Ascending aorta (tissue), 2 donors: ENCODE measurements around the gene SLC30A7. TPM values are rescaled to one million over a fixed set of nuclear protein-coding genes. Genes with fewer than 3 reads are reported as not detected.
"Not testable (repeated sequence)": the region's sequence is repeated elsewhere in the genome, so short reads cannot be mapped to it uniquely, and the experiment has no call there.

Experiments
- DNase-seq, 2 donors: peaks; one replicate each; pipeline ENCODE4 v3.0.0-alpha.2; 2019; ENCODE audit warnings: low spot score in 2 of 2
- H3K27ac ChIP-seq, 2 donors: fragments of 200-600 bp; sonication (generic); one replicate each; pipeline ENCODE4 v1.5.1; 2016 to 2017; ENCODE audit warnings: mild to moderate bottlenecking in 1 of 2
- H3K27me3 ChIP-seq: fragments of 200-600 bp; sonication (generic); one replicate; pipeline ENCODE4 v1.5.1; 2017
- H3K36me3 ChIP-seq, 2 donors: fragments of 200-600 bp; sonication (generic); one replicate each; pipeline ENCODE4 v1.5.1; 2016
- H3K4me1 ChIP-seq, 2 donors: fragments of 200-600 bp; sonication (generic); one replicate each; pipeline ENCODE4 v1.5.1; 2016 to 2017; ENCODE audit warnings: mild to moderate bottlenecking in 1 of 2
- H3K4me3 ChIP-seq, 2 donors: fragments of 200-600 bp; sonication (generic); one replicate each; pipeline ENCODE4 v1.5.1; 2016 to 2017; ENCODE audit warnings: mild to moderate bottlenecking in 1 of 2
- H3K9me3 ChIP-seq, 2 donors: fragments of 200-600 bp; sonication (generic); one replicate each; pipeline ENCODE4 v1.5.1; 2016
- intact Hi-C: fragments of 100-400 bp; cut with DNase I; formaldehyde crosslinking; loops from one replicate; pipeline ENCODE4 v1.15.1; 2023
- total RNA-seq: library from RNA; depleted of rRNA; stranded (reverse); fragments of >200 nt; gene quantifications from one replicate; pipeline ENCODE4 v1.1.0, GENCODE V29; 2016
- TF ChIP-seq, protein P1 (sequence below), 3 experiments: fragments of 200-600 bp in 2 of 3; fragments of 450-650 bp in 1 of 3; sonication (generic) in 2 of 3; IDR thresholded peaks; one replicate each; pipeline ENCODE4 v1.5.1; 2016 to 2019; ENCODE audit warnings: antibody characterized with exemption in 3 of 3, mild to moderate bottlenecking in 1 of 3, moderate library complexity in 1 of 3

SLC30A7 gene
- total RNA-seq, 1 donor from 2014 or later: 12.1 TPM

DNA sequence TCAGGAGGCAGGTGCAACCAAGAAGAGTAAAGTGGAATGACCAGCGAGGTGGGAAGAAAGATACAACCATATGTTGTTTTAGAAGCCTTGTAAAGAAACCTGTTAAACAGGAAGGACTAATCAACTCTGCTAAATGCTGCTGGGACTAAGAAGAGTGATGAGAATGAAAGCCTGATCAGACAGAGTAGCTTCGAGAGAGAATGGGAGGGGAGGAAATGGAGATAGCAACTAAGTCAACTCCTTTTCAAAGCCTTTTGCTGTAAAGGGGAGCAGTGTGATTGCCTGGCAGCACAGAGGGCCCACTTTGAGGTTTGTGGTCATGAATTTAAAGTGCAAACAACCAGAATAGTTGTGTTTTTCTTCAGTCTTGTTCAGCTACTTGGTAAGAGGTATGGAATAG lies 31.4 kb downstream of the SLC30A7 start:
- H3K27ac ChIP-seq: no peak overlapping the region
- TF ChIP-seq, protein P1, sequence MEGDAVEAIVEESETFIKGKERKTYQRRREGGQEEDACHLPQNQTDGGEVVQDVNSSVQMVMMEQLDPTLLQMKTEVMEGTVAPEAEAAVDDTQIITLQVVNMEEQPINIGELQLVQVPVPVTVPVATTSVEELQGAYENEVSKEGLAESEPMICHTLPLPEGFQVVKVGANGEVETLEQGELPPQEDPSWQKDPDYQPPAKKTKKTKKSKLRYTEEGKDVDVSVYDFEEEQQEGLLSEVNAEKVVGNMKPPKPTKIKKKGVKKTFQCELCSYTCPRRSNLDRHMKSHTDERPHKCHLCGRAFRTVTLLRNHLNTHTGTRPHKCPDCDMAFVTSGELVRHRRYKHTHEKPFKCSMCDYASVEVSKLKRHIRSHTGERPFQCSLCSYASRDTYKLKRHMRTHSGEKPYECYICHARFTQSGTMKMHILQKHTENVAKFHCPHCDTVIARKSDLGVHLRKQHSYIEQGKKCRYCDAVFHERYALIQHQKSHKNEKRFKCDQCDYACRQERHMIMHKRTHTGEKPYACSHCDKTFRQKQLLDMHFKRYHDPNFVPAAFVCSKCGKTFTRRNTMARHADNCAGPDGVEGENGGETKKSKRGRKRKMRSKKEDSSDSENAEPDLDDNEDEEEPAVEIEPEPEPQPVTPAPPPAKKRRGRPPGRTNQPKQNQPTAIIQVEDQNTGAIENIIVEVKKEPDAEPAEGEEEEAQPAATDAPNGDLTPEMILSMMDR (IDR thresholded peaks at IDR 0.05): no peak
- no peaks in the 10 kb centered on the region for H3K9me3 ChIP-seq
- H3K36me3 ChIP-seq: peaks cover 6 to 24% of the 10 kb centered on the region in 2 donors
- no peaks in the 10 kb centered on the region for H3K27me3 ChIP-seq
- H3K4me1 ChIP-seq: no peaks in the 10 kb centered on the region
- DNase-seq: no peak
- H3K4me3 ChIP-seq: no peak overlapping the region
- intact Hi-C loops: loop anchor here (10.0 kb wide), 1 partner anchor 218 kb away; no protein-coding TSS in a partner anchor

DNA sequence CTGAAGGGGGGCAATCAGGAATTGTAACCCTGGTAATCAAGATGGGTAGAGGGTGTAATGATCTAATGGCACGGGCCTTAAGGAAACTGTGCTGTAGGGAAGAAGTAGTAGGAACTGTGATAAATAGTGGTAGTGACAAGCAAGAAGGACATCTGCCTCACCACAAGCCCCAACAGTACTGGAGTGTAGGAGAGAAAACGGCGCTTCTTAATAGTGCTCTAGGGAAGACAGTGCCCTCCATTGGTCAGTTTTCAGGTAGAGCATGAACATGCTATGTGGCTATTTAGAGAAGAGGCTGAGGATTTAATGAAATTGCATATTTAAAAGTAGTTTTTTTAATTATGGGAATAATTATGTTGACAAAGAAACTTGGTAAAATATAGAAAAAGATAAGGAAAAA lies 32.2 kb downstream of the SLC30A7 start:
- H3K27me3 ChIP-seq: no peaks in the 10 kb centered on the region
- H3K4me1 ChIP-seq: no peaks in the 10 kb centered on the region
- no peak overlapping the region for H3K4me3 ChIP-seq
- intact Hi-C loops: loop anchor here (10.0 kb wide), 1 partner anchor 217 kb away; no protein-coding TSS in a partner anchor
- no peak overlapping the region for H3K27ac ChIP-seq
- H3K9me3 ChIP-seq: no peaks in the 10 kb centered on the region
- TF ChIP-seq, protein P1 (IDR thresholded peaks at IDR 0.05): no peak
- DNase-seq: no peak
- H3K36me3 ChIP-seq: peaks cover 6 to 24% of the 10 kb centered on the region in 2 donors

DNA sequence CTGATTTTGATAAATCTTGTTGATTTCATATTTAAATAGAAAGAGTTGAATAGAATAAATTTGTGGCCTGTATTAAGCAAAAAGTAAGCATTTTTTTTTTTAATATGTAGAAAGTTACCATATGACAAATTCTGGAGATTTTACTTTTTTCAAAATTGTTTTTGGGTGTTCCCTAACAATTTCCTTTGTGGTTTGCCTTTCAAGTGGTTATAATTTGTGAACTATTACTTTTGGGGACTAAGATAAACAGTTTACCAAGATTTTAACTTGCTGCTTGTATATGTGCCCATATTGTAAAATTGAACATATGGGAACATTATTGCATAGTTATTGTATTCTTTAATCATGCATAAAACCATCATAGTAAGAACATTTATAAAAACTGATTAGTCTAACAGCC lies 34.6 kb downstream of the SLC30A7 start:
- Histone ChIP-seq H3K27ac (no peak overlapping the region), H3K4me3 (no peak overlapping the region), H3K27me3 (no peaks in the 10 kb centered on the region), H3K4me1 (no peaks in the 10 kb centered on the region), H3K9me3 (no peaks in the 10 kb centered on the region), H3K36me3 (peaks cover 0 to 10% of the 10 kb centered on the region in 2 donors)
- TF ChIP-seq, protein P1 (IDR thresholded peaks at IDR 0.05): no peak
- intact Hi-C loops: no loop called here
- no peak for DNase-seq

DNA sequence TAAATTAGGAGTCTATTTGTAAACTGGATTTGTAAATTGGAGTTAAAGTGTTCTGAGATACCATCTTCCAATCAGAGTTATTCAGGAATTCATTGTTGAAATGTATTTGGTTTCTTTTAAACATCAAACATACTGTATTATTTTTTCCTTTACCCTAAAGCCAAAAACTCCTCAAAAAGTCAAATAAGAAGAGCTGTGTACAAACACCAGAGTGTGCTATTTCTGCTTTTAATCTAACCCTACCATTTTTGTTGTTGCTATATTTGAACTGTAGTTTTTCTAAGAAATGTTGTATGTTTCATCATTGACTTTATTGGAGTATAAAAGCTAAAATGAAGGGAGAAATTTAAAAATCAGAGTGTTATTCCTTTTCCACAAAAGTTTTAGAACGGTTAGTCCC lies 35.8 kb downstream of the SLC30A7 start:
- H3K36me3 ChIP-seq: peaks cover 0 to 4% of the 10 kb centered on the region in 2 donors
- no peak for DNase-seq
- no peaks in the 10 kb centered on the region for H3K9me3 ChIP-seq
- no peak overlapping the region for H3K27ac ChIP-seq
- intact Hi-C loops: no loop called here
- no peaks in the 10 kb centered on the region for H3K27me3 ChIP-seq
- no peaks in the 10 kb centered on the region for H3K4me1 ChIP-seq
- H3K4me3 ChIP-seq: no peak overlapping the region
- TF ChIP-seq, protein P1 (IDR thresholded peaks at IDR 0.05): no peak

DNA sequence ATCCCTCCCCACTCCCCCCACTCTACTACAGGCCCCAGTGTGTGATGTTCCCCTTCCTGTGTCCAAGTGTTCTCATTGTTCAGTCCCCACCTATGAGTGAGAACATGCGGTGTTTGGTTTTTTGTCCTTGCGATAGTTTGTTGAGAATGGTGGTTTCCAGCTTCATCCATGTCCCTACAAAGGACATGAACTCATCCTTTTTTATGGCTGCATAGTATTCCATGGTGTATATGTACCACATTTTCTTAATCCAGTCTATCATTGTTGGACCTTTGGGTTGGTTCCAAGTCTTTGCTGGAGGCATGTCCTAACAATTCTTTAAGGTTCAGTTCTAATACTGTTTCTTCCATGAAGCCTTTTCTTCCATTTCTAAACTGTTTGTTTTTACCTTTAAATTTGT lies 37.7 kb downstream of the SLC30A7 start:
- intact Hi-C loops, H3K27ac ChIP-seq, H3K4me1 ChIP-seq, H3K27me3 ChIP-seq, H3K4me3 ChIP-seq, H3K9me3 ChIP-seq, H3K36me3 ChIP-seq, DNase-seq: not testable (repeated sequence)

DNA sequence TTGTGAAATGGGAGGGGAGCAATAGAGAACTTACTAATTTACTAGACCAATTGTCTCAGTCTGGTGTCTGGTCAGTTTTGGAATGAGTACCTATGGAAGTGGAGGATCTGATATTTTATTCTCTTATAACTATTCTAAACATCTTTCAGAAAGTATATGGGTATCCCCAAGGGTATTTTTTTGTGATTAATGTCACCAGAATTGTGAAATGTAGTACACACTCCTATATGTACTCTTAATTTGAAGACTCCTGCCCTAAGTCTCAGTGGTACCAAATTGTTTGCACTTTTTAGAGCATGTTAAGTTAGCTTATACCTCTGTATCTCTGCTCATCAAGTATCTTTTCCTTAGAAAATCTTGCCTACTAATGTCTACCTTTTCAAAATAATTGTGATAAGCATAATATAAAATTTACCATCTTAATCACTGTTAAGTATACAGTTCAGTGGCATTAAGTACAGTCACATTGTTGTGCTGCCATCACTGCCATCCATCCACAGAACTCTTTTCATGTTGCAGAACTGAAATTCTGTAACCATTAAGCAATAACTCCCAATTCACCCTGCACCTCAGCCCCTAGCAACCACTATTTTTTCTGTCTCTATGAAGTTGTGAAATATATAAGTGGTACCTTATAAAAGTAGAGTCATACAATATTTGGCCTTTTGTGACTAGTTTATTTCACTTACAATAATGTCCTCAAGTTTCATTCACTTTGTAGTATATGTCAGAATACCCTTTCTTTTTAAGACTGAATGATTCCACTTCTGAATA lies 40.5 kb downstream of the SLC30A7 start:
- Histone ChIP-seq H3K27me3 (no peaks in the 10 kb centered on the region), H3K27ac (no peak overlapping the region), H3K4me3 (no peak overlapping the region), H3K9me3 (no peaks in the 10 kb centered on the region), H3K4me1 (no peaks in the 10 kb centered on the region), H3K36me3 (peaks cover 4 to 13% of the 10 kb centered on the region in 2 donors)
- intact Hi-C loops: no loop called here
- no peak for DNase-seq
- TF ChIP-seq, protein P1 (IDR thresholded peaks at IDR 0.05): no peak
